ENCODE results near the gene LYRM1.

Gene LYRM1

DNA sequence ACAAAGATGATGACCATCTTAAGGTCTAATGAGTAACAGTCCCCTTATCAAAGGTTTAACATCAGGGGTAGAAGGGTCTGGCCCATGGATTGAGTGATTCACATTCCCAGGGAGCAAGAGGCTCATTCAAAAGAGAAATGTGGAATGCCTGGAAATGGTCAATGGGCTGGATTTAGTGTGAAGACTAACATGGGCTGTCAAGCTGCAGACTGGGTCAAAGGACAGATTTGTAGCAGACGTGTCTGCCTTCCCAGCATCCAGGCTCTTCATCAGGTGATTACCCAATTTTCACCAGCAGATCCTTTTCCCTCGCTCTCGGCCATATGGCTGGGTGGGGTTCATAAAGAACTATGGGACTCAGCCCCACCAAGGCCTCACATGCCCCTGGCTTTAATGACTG is 27.2 kb upstream of the LYRM1 start:
- DNase-seq, result no peak

DNA sequence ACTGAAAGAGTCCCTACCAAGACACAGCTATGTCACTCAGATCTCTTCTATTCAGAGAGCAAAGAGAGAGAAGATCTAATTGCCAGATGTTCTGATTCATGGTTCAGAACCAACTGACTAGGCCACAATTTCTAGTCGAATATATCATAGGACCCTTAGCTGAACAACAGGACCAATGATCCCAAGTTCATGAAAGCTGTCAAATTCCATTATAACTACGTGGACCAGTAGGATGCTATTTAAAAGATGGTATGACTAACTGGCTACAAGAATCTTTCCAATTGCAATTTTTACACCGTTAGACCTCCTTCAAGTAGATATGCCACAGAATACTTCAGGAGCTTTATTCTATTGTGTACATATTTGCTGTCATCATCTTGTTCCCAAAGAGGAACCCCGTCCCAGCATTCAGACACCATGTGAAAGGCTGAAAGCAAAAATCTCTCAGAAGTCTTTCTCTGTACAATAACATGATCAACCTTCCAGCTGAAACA is 26.4 kb upstream of the LYRM1 start:
- DNase-seq, result no peak

DNA sequence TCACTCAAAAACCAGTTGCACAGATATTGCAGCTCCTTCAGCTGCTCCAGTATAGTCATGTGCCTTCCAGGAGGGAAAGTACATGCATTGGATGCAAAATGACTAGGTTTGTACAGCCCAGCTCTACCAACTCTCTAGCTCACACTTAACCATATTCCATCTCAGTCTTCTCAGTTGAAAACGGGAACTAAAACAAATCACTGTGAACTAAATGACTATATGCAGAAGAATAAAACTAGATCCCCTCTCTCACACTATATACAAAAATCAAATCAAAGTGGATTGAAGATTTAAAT is 25.3 kb upstream of the LYRM1 start:
- DNase-seq, result no peak

DNA sequence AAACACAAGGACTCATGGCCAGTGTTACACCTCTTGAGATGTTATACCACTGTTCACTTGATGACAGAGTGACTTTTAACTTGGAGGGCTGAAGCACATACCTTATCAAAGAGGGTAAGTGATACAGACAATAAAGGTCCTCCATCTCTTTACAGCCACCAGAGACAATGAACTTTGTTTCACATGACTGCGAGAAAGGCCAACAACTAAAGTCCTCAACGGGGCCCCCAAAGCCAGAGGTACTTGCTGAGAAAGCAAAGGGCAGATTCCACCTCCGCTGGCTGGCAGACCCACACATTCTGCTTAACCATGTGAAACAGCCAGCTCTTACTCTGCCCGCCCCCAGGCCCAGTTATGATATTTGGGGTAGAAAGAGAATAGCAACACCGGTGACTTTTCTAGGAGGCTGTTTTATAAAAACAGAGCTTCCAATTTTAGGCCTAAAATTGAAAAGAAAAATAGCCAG is 21.9 kb upstream of the LYRM1 start:
- no peak for DNase-seq

DNA sequence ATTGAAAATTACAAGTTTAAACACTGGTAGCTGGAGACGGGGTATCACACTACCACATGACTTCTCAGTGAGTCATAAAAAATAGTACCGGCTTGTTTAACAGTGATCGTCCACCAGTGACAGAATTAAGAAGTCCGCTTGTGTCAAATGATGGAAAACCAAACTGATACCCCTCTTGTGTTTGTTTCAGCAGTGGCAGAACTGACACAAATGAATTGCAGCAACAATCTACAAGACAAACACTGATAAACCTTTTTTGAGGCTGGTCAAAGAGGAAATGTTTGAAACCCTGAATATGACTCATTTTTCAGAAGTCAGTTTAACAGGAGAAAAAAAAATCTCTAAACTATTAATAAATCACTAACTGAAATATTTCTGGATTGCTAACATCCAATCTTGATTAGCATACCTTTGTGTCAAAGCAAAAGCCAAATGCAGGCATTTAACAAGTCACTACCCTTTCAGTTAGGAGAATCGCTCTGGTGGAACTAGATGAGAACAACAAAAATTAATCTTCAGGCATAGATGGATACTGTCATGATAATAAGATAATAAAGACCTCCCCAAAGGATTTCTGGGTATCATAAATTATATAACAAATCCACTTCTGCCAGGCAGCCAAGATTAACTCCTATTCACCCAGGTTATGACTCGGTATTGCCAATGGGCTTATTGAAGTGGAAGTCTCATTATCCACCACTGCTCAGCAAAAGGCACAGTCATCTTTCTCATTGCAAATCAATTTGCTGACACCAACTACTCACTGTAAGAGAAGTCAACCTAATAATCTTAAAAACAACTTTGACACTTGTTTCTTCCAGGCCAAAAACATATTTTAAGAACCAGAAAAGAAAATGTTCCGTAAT is 21.2 kb upstream of the LYRM1 start:
- DNase-seq, result no peak

DNA sequence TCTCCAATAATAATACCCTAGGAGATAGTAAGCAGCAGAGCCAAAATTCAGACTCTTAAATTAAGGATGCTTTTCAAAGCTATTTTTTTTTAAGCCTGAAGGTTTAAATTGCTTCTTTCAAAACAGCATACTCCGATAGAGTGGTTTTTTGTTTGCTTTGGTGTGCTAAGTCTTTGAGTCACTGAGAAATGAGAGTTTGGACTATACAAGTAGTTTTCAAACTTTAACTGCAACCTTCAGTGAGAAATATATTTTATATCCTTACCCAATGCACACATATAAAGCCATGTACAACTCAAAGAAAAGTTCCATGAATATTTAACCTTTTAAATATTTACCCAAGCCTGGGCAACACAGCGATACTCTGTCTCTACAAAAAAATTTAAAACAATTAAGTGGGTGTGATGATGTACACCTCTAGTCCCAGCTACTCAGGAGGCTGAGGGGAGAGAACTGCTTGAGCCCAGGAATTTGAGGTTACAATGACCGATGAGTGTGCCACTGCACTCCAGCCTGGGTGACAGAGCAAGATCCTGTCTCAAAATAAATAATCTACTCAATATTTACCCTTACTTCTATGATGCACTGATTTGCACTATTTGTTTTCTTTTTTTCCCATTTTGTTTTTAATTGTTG is 19.6 kb upstream of the LYRM1 start:
- no peak for DNase-seq

DNA sequence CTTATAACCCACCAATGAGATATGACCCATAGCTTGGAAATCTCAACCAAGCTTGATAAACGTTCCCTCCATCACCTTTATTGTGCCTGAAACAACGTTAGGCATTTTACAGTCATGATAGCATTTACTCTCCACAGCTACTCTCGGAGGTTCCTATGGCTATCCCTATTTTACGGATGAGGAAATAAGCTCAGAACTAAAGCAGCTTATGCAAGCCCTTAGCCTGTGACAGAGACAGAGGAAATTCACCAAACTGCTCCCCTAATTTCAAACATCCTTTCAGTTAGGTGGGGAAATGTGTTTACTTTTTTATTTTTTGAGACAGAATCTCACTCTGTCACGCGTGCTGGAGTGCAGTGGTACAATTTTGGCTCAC is 19.1 kb upstream of the LYRM1 start:
- DNase-seq, result no peak

DNA sequence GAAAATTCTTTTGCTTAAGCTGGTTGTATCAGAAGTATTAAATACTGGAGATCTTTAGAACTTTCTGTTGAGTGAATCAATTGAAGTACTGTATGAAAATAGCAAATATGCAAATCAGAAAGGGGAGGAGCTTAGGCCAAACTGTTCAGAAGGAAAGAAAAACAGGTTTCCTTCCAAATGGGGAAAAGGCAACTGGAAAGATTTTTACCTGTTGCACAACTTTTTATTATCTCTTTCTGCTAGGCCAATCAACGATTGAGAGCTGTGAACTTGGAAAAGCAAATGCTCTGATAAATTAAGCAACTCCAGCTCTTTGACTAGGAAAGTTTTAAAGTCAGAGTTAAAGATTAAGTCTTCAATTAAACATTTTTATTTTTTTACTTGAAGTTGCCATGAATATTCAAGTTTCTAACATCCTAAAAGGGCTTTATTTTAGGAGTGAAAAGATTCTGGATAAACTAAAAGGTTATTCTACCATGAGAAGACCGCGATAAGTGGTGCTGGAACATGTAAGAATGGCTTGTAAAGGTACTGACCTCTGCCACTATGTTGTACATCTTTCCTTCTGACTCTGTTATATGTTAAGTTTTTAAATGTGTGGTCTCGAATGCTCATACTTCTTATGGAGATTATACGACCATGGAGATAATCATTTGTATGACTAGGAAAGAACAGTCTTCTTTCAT is 16.9 kb upstream of the LYRM1 start:
- DNase-seq, result no peak

DNA sequence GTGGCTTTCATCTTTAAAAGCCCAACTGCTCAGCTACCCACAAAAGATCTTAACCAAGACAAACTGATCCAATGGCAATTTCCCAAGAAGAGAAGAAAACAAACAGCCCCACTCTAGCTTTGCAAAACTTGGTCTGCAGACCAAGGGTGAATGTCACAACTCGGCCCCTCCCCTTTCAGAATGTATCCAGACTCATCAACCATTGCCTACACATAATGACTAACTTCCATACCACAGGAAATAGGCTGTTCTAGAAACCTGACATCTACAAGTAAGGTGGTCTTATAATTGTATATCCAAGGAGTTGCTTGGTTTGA is 16.4 kb upstream of the LYRM1 start:
- no peak for DNase-seq

DNA sequence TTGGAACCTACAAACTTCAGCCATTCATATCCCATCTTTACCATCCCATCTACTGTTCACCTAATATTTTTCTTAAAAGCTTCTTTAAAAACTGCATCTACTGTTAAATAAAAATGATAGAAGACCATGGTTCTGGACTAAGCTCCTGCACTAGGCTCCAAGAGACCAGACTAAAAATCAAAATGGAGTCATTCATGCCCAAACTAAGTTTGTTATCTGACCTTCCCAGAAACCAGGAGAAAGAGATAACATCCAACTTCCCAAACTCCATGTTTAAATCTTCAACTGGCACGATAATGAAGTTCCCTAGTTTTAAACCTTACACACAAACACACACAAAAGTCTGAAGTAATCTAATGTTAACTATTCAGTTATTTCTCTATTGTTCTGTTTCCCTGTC is 14.3 kb upstream of the LYRM1 start:
- DNase-seq, result no peak

DNA sequence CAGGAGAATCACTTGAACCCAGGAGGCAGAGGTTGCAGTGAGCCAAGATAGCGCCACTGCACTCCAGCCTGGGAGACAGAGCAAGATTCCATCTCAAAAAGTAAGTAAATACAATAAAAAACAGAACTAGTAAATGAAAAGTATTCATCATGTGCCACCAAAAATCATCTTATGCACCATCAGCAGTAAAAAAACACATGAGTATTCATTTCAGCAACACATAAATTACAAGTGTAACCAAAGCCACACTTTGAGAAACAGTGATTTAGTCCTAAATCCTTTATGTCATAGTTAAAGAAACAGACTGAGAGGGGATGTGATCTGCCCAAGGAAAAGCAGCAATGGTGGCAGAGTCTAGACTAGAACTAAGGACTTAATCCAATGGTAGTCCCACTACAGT is 13.4 kb upstream of the LYRM1 start:
- DNase-seq, result no peak

DNA sequence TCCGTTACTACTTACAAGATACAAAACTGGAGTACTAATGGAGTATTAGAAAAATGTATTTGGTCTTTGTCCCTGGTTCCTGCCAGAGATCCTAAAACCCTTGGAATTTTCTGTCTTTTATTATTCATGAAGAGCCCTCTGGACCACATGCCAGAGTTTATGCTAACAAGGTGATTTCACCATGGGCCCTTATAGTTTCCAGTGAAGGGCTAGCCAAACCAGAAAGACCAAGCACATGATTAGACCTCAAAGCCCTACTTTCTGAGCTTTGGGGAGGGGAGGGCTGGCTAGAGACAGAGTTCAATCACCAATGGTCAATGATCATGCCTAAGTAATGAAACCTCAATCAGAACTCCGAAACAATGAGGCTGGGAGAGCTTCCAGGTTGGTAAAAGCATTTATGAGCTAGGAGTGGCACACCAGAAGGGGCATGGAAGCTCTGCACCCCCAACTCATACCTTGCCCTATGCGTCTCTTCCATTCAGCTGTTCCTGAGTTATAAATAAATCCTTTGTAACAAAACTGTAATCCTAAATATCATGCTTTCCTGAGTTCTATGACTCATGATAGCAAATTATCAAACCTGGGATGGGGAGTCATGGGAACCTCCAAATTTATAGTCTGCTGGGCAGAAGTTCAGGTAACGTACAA is 10.8 kb upstream of the LYRM1 start:
- DNase-seq, result no peak

DNA sequence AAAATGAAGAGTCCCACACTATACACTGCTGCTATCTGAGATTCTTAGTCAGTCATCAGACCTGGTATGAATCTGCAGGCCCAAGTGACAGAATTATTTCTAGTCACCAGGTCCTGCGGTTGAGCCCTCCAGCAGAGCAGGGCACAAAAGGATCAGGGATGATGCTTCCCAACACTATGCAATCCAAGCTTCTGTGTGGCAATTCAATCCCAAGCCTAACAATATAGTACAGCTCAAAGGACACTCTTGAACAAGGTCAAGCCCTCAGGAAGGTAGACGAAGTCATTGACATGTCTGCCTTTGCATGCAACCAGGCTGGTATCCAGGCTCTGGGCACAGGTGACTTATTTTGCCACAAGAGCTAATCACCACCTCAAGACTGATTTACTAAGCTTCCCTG is 6.2 kb upstream of the LYRM1 start:
- no peak for DNase-seq

DNA sequence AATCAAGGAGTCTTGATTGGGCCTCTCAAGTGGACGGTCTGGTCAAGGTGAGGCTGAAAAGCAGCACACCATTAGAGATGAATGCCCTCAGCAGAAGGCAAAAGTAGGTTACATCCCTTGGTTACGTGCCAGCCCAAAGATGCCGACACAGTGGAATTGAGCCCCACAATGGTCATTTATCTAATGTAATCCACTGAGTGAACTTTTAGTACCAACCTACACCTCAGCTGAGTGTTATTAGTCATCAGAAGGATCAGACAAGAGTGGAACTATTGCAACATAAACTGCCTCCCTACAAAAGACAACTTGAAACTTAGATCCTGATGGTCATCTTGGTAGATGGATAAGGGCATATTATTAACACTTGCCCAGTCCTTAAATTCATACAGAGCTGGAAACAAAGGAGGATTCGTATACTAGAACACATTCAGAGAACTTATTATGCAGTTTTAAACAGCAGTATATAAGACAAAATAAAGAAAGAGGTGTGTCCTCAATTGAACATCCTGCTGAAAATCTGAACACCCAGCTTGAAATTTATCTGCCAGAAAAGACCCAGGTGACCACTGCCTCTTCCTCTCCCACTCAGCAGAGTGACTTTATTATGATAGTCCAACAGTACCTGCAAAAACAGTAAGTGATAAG is 3.2 kb upstream of the LYRM1 start:
- no peak for DNase-seq

DNA sequence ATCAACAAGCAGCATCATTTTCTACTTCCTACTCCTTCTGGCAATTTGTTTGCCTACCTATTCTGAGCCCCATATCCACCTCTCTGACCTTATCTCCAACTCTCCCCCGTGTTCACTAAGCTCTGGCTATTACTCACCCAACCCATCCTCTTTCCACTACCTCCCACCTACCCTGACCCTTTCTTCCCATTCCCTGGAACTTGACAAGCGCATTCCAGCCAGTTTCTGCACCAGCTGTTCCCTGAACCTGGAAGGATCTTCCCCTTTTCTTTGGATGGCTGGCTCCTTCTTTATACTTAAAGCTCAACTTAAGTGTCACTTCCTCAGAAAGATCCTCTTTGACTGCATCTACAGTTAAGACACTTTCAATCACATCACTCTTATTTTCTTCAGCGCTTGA is 2.6 kb upstream of the LYRM1 start:
- DNase-seq, result no peak

DNA sequence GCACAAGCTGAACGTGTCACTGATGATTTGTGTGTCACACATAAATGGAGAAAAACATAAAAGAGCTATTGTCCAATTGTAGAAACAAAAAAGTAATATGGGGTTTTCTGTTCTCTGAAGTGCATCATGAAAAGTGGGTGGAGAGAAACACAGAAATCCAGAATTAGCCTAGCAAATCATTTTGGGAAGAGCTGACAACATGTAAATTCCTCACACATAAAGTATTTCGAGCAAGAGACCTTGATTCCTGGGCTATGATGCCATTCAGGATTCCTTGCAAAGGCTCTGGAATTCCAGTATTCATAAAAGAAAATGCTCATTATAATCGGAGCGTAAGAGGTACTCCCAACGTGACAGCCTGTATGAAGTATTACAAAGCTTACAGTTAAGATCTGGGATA is 1.5 kb upstream of the LYRM1 start:
- DNase-seq, result no peak

DNA sequence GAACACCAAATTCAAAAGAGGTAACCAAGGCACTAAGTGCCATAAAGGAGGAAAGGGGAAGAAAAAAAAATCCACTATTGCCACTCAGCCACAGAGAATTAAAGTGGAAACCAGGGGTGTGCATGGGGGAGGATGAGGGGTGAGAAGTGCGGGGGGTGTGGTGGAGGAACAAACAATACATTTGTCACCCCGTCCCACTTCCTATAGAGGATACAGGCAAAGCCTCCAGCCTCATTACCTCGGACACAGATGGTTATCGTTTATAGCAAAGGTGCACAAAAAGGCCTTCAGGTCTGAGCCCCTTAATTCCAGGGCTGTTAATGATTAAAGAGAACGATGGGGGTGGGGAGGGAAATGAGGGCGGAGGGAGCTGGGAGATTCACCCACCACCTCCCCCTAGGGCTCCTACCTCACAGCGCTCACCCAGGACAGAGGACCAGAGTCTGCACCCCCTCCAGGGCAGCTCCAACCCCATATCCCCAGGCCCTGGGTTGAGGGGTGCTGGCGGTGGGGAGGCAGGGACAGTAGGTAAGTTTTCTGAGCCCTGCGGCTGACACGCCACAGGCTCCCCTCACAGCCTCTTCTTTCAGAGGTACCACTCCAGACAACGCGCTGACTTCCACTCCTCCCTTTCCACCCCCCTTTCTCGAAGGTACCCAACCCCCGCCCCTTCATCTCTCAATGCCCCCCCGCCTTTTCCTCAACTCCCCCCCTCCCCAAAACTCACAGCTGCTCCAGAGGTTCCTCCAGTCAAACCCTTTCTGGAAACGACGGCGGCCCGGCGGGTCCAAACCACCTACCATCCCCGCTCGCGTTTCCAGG is 883 bp upstream of the LYRM1 start:
- no peak for DNase-seq

DNA sequence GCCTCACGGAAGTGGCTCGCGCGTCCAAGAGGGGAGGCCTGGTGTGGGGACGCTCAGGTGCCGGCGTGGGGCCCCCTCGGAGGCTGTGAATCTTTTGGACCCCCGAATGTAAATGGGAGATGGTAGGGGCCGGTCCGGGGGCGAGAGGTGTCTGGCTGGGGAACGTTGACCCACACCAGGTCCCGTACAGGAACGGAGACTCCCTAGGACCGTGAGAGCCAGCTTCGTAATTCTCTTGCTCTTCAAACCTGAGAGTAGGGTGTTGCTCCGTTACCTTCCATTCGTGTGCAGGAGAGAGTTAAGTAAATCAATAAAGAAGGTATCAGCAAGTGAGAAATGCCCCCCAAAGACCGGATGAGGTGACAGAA is 481 bp downstream of the LYRM1 start:
- DNase-seq, result no peak

DNA sequence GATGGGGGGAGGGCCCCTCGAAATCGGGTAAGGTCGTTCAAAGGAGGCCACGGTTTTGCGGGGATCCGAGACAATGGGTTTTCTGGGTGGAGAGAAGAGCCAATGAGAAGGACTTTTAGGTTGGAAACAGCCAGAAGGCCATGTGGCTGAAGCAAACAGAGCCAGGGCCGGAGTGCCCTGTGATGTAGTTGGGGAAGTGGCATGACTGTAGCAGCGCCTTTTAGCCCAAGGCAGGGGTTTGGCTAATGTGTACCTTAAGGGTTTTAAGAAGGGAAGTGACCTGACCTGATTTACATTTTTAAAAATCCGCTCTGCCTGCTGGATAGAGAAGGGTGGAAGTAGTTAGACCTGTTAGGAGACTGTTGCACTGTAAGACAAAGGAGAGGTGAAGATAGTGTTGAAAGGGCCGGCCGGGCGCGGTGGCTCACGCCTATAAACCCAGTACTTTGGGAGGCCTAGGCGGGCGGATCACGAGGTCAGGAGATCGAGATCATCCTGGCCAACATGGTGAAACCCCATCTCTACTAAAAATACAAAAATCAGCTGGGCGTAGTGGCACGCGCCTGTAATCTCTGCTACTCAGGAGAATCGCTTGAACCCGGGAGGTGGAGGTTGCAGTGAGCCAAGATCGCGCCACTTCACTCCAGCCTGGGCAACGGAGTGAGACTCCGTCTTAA is 1.0 kb downstream of the LYRM1 start:
- DNase-seq, result no peak

DNA sequence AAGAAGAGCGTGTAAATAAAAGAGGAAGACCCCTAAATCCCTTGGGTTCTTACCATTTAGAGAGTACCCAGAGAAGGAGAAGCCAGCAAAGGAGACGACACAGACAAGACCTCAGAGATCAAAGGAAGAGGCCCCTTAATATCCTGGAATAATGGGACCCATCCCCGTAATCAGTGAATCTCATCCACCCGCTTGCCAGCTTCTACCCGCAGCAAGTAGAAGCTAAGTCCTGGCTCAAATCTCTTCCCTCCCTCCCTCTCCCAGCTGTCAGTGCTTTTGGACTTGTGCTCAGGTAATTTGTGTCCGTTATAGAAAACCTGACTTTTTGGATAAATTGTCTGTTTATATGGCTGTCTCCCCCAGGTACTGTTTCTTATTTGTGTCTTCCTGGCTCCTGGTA is 1.9 kb downstream of the LYRM1 start:
- no peak for DNase-seq

DNA sequence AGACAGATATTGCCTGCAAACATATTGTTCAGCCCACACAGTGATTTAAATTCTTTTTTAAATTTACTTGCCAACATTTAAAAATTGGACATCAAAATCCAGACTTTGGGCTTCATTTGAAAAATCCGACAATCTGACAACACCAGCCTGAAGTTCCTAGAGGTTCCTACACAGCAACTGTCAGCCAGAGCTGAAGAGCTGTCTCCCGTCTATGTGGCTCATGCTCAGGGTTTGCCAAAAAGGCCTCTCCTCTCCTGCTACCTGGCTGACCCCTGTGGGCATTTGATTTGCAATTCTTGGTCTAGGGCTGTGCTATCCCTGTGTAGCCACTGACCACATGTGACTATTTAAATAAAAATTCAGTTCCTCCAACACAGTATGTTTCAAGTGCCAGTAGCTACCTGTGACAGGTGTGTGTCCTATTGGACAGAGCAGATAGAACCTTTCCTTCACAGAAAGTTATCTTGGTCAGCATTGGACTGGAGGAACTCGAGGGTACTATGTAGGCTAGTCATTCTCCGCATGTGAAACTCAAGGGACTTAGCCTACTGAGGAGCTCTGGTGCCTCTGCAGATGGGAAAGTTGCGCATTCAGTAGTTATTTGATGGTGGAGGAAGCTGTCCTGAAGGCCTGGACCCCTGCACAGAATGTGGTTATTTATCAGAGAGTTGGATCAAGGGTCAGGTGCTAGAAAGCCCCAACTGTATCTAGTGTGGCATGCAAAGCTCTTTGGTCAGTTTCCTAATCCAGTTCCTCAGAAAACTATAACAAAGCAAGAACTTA is 2.7 kb downstream of the LYRM1 start:
- no peak for DNase-seq

All from activated naive CD4-positive, alpha-beta T cell (primary cell).